ENCODE data around the gene ASXL1. TPM values are rescaled to one million over a fixed set of nuclear protein-coding genes. Genes with fewer than 3 reads are reported as not detected.

ASXL1 gene
- total and polyA plus RNA-seq, 9 of the 15 experiments (the other 6 are each of a cell fraction or from before 2014, with no cell fraction given) = 6.5 to 65.3 (median 32.3) TPM

GRCh38 chr20:32474967-32475811 lies 117.1 kb downstream of the ASXL1 start (continued):
- TF ChIP-seq HINFP (tag; conservative IDR thresholded peaks at IDR 0.05; ENCODE audit: low read depth) = no peak
- TF ChIP-seq, protein P1, sequence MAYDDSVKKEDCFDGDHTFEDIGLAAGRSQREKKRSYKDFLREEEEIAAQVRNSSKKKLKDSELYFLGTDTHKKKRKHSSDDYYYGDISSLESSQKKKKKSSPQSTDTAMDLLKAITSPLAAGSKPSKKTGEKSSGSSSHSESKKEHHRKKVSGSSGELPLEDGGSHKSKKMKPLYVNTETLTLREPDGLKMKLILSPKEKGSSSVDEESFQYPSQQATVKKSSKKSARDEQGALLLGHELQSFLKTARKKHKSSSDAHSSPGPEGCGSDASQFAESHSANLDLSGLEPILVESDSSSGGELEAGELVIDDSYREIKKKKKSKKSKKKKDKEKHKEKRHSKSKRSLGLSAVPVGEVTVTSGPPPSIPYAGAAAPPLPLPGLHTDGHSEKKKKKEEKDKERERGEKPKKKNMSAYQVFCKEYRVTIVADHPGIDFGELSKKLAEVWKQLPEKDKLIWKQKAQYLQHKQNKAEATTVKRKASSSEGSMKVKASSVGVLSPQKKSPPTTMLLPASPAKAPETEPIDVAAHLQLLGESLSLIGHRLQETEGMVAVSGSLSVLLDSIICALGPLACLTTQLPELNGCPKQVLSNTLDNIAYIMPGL (CRISPR knock-in tag; IDR thresholded peaks at IDR 0.05) = no peak
- peak; percentile 20 for TF ChIP-seq HNRNPLL (IDR thresholded peaks at IDR 0.05; ENCODE audit: low read depth, low read length, poor library complexity, severe bottlenecking)
- no peak for TF ChIP-seq ZNF76 (CRISPR knock-in tag; IDR thresholded peaks at IDR 0.05; ENCODE audit: borderline replicate concordance)
- TF ChIP-seq ZFP30 (CRISPR knock-in tag; IDR thresholded peaks at IDR 0.05; ENCODE audit: borderline replicate concordance) = no peak
- no peak for TF ChIP-seq AFF4 (CRISPR knock-in tag; IDR thresholded peaks at IDR 0.05)
- no peak for TF ChIP-seq ZNF124 (CRISPR knock-in tag; IDR thresholded peaks at IDR 0.05)
- no peak for TF ChIP-seq TFAM (CRISPR knock-in tag; conservative IDR thresholded peaks at IDR 0.05)
- TF ChIP-seq, protein P2, sequence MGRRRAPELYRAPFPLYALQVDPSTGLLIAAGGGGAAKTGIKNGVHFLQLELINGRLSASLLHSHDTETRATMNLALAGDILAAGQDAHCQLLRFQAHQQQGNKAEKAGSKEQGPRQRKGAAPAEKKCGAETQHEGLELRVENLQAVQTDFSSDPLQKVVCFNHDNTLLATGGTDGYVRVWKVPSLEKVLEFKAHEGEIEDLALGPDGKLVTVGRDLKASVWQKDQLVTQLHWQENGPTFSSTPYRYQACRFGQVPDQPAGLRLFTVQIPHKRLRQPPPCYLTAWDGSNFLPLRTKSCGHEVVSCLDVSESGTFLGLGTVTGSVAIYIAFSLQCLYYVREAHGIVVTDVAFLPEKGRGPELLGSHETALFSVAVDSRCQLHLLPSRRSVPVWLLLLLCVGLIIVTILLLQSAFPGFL (CRISPR knock-in tag; IDR thresholded peaks at IDR 0.05) = no peak
- TF ChIP-seq RBM14 (IDR thresholded peaks at IDR 0.05; ENCODE audit: borderline replicate concordance, insufficient read depth, low read depth, low read length) = no peak
- TF ChIP-seq CBFB (CRISPR knock-in tag; IDR thresholded peaks at IDR 0.05) = no peak
- TF ChIP-seq, protein P3, sequence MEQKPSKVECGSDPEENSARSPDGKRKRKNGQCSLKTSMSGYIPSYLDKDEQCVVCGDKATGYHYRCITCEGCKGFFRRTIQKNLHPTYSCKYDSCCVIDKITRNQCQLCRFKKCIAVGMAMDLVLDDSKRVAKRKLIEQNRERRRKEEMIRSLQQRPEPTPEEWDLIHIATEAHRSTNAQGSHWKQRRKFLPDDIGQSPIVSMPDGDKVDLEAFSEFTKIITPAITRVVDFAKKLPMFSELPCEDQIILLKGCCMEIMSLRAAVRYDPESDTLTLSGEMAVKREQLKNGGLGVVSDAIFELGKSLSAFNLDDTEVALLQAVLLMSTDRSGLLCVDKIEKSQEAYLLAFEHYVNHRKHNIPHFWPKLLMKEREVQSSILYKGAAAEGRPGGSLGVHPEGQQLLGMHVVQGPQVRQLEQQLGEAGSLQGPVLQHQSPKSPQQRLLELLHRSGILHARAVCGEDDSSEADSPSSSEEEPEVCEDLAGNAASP (IDR thresholded peaks at IDR 0.05) = no peak
- TF ChIP-seq MCM3 (IDR thresholded peaks at IDR 0.05) = no peak
- no peak for TF ChIP-seq SREBF2 (CRISPR knock-in tag; IDR thresholded peaks at IDR 0.05)
- no peak for TF ChIP-seq TGIF2 (CRISPR knock-in tag; IDR thresholded peaks at IDR 0.05)
- no peak for TF ChIP-seq SLC30A9 (CRISPR knock-in tag; IDR thresholded peaks at IDR 0.05)
